HG02870 (cell line): ENCODE measurements around the gene TSKU.
"Not testable (repeated sequence)": the region's sequence is repeated elsewhere in the genome, so short reads cannot be mapped to it uniquely, and the experiment has no call there.

ENCODE experiments used
- ATAC-seq: cut with Tn5 transposase; IDR thresholded peaks from one replicate; pipeline ENCODE4 v1.9.1; 2021; ENCODE audit warnings: mild to moderate bottlenecking, moderate library complexity; ENCODE audit not compliant: unreplicated experiment

Gene TSKU

GRCh38 chr11:76822406-76822805, 39.2 kb downstream of the TSKU start:
- ATAC-seq = no peak

DNA sequence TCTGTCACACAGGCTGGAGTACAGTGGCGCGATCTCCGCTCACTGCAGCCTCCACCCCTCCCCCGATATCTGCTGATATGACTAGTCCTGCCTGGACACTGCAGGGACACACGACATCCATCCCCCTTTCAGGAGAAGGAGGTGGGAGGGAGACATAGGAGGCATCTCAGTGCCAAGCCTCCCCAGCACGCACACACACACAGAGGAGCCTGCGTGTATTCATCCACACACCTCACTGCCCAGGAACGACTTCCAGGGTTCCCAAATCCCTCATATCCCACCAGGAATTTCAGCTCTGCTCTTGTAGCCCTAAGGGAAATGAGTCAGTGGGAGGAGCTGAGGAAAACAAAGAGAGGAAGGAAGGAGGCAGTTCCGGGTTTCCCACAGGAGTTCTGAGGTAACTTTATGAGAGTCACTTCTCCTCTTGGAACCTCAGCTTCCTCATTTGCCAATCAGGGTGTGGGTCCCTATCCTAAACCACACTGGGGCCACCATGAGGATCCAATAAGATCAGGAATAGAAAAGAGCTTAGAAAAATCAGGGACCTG, 40.4 kb downstream of the TSKU start:
- no peak for ATAC-seq

DNA sequence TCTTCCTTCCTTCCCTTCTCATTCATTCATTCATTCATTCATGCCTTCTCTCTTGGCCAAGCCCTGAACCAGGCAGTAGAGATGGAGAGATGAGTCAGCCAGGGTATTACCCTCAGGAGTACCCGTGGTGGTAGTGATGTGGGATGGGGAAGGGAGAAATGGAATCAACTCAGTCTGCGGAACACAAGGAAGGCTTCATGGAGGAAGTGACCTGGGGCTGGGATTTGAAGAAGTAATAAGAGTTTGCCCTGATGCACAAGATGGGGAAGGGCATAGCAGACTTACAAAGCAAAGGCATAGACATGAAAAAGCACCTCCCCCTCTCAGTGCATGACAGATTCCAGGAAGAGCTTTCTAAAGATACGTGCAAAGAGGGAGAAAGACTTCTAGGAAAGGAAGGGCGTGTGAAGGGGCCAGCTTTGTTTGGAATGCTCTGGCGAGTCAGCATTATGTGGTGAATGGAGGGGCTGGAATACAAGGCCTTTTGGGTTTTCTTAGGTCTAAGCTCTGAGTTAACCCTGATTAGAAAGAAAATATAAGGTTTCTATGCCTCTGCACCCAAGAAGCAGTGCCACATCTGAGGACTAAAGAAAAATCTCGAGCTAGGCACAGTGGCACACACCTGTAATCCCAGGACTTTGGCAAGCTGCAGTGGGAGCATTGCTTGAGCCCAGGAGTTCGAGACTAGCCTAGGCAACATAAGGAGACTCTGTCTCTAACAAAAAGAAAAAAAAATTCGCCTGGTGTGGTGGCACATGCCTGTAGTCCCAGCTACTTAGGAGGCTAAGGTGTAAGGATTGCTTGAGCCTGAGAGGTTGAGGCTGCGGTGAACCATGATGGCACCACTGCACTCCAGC, 41.2 kb downstream of the TSKU start:
- no peak for ATAC-seq

- no peak for ATAC-seq
Measured at GRCh38 chr11:76824980-76825725, 42.0 kb downstream of the TSKU start.

- no peak for ATAC-seq
Measured at GRCh38 chr11:76825726-76826396, 42.7 kb downstream of the TSKU start.

DNA sequence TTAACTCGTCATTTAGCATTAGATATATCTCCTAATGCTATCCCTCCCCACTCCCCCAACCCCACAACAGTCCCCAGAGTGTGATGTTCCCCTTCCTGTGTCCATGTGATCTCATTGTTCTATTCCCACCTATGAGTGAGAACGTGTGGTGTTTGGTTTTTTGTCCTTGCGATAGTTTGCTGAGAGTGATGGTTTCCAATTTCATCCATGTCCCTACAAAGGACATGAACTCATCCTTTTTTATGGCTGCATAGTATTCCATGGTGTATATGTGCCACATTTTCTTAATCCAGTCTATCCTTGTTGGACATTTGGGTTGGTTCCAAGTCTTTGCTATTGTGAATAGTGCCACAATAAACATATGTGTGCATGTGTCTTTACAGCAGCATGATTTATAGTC, 43.4 kb downstream of the TSKU start:
- ATAC-seq = not testable (repeated sequence)

DNA sequence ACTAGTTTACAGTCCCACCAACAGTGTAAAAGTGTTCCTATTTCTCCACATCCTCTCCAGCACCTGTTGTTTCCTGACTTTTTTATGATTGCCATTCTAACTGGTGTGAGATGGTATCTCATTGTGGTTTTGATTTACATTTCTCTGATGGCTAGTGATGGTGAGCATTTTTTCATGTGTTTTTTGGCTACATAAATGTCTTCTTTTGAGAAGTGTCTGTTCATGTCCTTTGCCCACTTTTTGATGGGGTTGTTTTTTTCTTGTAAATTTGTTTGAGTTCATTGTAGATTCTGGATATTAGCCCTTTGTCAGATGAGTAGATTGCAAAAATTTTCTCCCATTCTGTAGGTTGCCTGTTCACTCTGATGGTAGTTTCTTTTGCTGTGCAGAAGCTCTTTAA, 43.8 kb downstream of the TSKU start:
- ATAC-seq = not testable (repeated sequence)

- no peak for ATAC-seq
Measured at GRCh38 chr11:76830639-76831327, 47.6 kb downstream of the TSKU start.

DNA sequence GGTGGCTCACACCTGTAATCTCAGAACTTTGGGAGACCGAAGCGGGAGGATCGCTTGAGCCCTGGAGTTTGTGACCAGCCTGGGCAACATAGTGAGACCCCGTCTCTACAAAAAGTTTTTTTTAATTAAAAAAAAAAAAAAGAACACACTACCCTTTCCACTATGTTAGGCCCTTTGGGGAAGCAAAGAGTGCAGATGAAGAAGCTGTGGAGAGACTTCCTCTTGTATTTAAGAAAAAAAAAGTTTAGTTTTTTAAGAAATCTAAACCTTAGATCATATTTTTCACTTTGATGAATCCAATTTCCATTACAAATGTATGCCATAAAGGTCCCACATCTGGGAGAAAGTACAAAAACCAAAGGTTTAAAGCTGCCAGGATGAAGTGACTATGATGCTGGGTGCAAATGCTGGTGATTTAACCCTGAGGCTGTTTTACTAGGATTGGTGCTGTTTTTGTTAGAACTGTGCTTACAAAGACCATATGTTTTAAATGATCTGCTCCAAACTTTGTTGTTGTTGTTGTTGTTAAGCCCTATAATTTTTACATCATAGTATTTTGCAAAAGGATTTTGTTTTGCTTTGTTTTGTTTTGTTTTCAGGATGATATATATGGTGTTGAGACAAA, 48.6 kb downstream of the TSKU start:
- ATAC-seq = no peak

DNA sequence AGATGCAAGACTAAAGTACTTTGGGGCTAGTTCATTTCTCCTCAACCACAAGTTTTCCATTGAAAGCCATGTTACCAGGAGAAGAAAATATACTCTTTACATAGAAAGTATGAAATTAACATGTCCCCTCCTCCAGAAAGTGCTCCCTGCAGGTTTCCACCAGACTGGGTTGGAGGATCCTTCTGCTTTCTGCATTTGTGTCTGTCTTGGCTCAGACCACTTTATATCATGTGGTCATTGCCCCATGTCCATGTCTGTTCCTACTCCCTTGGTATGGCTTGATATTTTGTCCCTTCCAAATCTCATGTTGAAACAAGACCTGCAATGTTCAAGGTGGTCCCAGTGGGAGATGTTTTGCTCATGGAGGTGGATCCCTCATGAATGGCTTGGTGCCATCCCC, 49.2 kb downstream of the TSKU start:
- no peak for ATAC-seq

DNA sequence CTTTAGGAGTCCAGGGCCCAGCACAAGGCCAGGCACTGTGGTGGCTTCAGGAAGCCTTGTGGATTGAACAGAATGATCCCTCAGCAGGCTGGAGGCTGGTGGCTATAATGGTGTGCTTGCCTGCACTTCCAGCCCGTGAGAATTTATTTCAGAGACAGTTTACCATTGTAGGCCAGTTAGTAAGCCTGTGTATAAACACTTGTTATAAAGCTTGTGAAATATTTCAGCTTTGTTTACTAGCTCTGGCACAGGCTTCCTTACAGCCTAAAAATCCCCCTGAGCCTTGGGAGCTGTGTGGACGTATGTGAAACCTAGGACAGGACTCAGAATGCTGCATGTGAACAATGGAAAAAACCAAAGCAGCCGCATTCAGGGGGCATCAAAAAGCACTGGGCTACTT, 51.0 kb downstream of the TSKU start:
- ATAC-seq = no peak

GRCh38 chr11:76835036-76835435, 51.9 kb downstream of the TSKU start:
- ATAC-seq = no peak

DNA sequence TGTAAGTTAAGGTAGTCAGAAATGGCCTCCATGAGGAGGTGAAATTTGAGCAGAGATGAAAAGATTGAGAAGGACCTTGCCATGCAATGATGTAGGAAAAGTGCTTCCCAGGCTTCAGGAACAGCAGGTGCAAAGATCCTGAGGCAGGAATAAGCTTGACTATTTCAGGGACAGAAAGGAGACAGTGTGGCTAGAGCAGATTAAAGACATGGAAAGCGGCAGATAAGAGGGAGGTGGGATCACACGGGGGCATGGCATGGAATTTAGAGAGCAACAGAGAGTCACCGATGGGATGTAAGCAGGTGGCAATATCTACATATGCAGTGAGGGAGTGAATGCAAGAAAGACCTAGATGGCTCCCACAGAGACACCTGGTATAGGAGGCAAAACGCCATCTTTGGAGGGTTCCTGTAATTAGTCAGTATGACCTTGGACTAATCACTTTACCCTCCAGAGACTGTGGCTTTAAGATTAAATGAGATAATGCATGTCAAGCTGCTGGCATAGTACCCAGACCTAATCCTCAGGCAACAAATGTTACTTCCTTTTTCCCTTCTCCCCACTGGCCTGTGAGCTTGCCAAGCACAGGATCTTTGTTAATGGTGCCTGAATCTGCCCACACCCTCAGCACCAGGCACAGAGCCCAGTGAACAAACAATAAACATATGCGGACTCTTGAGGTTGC, 52.9 kb downstream of the TSKU start:
- ATAC-seq = no peak

DNA sequence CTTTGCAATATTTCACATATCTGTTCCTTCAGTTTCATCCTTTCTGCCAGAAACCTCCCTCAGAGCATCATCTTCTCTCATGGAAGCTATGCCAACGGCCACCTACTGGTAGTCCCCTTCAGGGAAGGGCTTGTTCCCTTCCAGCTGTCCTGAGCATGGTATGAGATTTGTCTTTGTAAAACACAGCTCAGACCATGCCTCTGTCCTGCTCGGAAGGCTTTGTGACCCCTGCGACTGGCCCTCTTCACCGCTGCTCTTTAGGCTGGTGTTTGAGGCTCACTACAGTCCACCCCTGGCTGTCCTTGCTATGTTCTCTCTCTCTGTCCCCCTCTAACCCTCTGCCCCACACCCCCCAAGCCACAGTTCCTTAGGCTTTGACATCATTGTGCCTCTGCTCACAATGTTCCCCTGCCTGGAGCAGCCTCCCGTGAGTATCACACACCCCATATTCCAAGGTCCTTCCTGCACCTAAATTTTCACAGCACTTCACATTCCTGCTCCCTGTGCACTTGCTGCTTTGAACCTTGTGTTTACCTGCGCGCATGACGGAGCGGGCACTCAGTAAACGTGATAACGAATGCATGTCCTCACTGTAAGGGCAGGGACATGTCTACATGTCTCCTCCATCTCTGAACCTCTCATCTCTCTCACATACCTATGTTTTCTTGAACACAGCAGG, 53.6 kb downstream of the TSKU start:
- no peak for ATAC-seq

GRCh38 chr11:76837696-76838677, 54.8 kb downstream of the TSKU start:
- no peak for ATAC-seq

GRCh38 chr11:76838678-76839068, 55.5 kb downstream of the TSKU start:
- ATAC-seq = no peak

DNA sequence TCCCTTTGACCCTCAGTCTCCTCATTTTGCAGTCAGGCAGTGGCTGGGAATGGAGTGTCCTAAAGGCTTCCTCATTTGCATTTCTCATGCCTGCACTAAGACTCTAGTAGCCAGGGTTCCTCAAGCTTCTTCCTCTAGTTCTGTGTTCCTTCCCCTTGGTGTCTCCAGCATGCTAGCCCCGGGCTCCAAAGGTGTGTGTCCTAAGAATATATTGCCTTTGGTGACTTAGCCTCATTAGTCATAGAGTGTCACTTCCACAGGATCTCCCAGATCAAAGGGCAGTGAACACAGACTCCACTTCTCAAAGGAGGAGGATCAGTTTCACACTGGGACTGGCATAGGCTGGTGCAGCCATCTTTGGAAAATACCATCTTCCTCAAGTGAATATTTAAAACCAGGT, 56.2 kb downstream of the TSKU start:
- ATAC-seq = no peak

DNA sequence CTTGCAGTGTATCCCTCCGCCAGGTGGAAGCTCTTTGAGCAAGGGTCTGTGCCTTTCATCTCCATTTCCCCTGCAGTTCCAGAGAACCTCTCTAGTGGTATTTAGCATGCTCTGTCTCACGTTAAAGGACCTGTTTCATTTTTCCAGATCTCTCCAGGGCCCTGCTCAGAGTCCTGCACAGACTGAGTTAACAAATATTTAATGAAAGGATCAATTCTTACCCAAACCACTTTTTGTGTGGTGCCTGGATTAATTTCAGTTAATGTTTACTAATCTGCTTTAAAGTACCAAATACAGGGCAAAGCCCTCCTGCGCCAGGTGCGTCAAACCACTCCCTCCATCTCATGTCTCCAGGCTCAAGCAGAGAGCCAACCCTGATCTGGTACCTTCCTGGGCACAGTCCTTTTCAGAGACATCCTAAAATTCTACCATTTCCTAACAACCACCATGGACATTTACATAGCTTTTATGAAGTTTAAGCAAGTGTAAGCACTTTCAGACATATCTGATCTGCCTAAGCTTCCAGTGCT, 58.8 kb downstream of the TSKU start:
- no peak for ATAC-seq
